Vagina (tissue), 2 donors: ENCODE measurements around the gene GALNTL6.

Source experiments
- POLR2A ChIP-seq, 2 donors: fragments of 450-650 bp; IDR thresholded peaks; one replicate each; pipeline ENCODE4 v1.6.1; 2017; ENCODE audit warnings: antibody characterized with exemption in 2 of 2, mild to moderate bottlenecking in 2 of 2, moderate library complexity in 2 of 2
- POLR2AphosphoS5 ChIP-seq, 2 donors: sonication (generic); formaldehyde crosslinking; IDR thresholded peaks; one replicate each; pipeline ENCODE4 v1.9.0; 2017; ENCODE audit warnings: antibody characterized with exemption in 2 of 2, mild to moderate bottlenecking in 2 of 2, low read depth in 1 of 2; ENCODE audit not compliant: insufficient read depth in 1 of 2
- TF ChIP-seq, protein P1 (sequence below), 3 experiments: fragments of 450-650 bp in 2 of 3; fragments of 200-600 bp in 1 of 3; sonication (generic) in 1 of 3; IDR thresholded peaks; one replicate each; pipeline ENCODE4 v1.5.1; 2017 to 2019; ENCODE audit warnings: antibody characterized with exemption in 3 of 3, mild to moderate bottlenecking in 2 of 3, moderate library complexity in 2 of 3

DNA sequence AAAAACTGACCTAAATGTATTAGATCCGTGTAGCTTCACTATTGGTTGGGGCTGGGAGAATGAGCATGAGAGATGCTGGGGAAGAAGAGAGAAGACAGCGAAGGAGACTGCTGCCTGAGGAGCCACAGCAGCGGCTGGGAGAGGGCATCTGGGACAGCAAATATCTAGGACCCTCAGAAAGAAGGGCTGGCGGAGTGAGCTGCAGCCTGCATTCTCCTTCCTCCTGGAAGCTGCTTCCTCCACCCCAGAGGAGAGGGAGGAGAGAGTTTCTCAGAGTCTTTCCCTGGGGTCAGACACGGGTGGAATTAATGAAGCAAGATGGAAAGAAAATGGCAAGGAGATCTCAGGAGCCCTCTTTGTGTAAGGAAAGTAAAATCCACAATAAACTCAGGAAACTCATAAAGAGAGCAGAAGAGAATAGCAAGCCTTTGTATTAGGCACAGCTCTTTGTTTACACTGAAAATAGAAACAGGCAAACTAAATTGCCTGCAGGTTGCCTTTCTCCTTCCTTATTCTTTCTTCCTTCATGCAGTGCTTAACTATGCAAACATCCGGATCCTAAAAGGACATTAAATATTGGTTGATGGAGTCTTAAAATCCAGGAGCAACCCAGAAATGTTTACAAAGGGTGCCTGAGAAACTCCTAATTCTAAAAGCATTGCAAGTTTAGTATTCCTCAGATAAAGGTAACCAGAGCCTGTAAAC is 1225.1 kb downstream of the GALNTL6 start:
- TF ChIP-seq, protein P1, sequence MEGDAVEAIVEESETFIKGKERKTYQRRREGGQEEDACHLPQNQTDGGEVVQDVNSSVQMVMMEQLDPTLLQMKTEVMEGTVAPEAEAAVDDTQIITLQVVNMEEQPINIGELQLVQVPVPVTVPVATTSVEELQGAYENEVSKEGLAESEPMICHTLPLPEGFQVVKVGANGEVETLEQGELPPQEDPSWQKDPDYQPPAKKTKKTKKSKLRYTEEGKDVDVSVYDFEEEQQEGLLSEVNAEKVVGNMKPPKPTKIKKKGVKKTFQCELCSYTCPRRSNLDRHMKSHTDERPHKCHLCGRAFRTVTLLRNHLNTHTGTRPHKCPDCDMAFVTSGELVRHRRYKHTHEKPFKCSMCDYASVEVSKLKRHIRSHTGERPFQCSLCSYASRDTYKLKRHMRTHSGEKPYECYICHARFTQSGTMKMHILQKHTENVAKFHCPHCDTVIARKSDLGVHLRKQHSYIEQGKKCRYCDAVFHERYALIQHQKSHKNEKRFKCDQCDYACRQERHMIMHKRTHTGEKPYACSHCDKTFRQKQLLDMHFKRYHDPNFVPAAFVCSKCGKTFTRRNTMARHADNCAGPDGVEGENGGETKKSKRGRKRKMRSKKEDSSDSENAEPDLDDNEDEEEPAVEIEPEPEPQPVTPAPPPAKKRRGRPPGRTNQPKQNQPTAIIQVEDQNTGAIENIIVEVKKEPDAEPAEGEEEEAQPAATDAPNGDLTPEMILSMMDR (IDR thresholded peaks at IDR 0.05): no peak
- TF ChIP-seq POLR2A (IDR thresholded peaks at IDR 0.05) (no peak), POLR2AphosphoS5 (IDR thresholded peaks at IDR 0.05; ENCODE audit: insufficient read depth in 1 of 2, low read depth in 1 of 2) (no peak)
